ENCODE results near the gene ADGRL3.
"Not testable (repeated sequence)": the region's sequence is repeated elsewhere in the genome, so short reads cannot be mapped to it uniquely, and the experiment has no call there.

Gene ADGRL3

DNA sequence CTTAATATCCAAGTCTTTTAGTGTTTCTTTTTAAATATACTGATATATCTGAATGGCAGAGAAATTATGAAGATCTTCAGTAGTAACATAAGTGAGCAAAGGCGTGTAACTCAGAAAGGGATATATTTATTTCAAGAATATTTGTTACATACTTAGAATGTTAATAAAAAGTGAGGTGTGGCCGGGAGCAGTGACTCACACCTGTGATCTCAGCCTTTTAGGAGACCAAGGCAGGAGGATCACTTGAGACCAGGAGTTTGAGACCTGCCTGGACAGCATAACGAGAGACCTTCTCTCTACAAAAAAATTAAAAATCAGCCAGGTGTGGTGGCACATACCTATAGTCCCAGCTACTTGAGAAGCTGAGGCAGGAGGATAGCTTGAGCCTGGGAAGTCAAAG lies 651.0 kb downstream of the ADGRL3 start:
- no peak for DNase-seq

DNA sequence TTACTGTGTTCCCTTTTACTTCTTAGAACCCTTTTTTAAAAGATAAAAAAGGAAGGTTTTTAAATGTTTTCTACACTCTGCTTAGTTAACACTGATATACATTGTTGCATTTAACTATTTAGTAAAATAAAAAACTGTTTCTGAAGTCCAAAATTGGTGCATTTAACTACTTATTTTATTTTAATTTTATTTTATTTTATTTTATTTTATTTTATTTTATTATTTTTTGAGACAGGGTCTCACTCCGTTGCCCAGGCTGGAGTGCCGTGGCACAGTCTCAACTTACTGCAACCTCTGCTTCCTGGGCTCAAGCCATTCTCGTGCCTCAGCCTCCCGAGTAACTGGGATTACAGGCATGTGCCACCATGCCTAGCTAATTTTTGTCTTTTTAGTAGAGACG lies 652.0 kb downstream of the ADGRL3 start:
- DNase-seq = not testable (repeated sequence)

DNA sequence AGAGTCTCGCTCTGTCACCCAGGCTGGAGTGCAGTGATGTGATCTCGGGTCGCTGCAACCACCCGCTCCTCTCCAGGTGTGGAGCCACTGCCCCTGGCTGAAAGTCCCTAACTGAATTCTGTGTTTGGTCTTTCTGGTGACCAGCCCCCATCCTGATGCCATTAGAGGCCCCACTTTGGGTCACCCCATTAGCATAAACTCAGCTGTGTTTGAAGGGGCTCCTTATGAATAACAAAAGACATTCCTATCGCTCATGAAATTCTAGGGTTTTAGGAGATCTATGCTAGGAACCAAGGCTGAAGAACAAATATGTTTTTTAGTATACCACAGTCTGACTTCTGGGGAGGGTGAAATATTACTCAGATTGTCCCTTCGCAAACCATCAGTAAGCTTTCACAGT lies 652.9 kb downstream of the ADGRL3 start:
- no peak for DNase-seq

DNA sequence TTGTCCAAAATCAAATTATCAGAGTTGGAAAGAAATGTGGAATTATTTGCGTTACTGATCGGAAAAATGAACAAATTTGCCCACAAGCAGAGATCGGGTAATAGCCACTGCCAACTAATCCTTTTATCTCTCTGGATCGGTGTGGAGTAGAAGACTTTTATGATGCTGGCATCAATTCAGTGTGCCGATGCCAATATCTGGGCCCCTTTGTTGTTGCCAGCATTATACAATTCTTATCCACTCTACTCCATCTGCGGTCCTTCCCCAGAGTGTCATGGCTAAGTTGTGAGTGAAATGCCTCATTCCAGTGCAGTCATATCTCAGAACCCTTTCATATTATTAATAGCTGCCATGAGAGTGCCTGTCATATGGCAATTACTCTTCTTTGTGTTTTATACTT lies 660.2 kb downstream of the ADGRL3 start:
- DNase-seq = no peak

DNA sequence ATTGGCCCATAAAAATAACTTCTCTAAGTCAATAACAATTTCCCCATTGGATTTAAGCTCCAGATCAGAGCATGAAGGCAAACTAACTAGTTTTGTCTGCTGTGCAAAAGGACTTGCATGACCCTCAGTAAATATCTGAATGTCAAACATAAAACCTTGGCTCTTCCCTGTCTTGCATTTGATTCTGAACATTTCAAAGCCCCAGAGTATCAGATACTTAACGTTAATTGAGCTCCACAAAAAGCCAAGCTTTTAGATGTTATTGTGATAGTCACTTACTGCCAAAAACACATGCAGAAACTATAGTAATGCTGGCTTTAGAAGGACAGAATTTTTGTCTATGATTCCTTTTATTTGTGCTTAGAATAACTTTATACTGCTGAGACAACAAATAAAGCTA lies 664.2 kb downstream of the ADGRL3 start:
- DNase-seq = no peak

DNA sequence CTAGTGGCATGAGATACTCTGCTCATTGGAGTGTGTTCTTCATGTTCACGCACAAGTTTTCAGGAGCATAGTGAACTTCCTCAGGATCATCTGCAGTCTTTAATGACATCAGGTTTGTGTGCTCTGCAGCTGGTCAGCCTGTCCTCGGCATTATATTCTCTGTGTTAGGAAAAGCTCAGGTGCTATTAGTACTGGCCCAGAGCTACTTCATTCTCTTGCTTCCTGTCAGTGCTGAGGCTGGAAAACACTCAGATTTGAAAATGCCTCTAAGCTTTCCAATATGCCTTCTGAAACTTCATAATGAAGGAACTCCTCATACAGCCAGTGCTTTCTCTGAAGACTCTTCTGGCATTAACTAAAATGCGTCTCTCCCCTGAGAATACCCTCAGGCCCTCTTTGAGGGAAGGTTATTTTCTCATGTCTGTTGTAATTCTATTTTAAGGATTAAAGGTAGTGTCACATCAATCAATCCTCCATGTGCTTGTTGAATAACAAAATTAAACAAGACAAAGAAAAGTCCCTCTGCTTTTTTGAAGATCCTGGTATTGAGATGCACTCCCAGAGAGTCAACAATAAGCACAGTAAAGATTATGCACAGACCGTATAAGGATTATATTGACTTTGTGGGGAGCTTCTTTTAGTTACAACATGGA lies 666.4 kb downstream of the ADGRL3 start:
- no peak for DNase-seq

DNA sequence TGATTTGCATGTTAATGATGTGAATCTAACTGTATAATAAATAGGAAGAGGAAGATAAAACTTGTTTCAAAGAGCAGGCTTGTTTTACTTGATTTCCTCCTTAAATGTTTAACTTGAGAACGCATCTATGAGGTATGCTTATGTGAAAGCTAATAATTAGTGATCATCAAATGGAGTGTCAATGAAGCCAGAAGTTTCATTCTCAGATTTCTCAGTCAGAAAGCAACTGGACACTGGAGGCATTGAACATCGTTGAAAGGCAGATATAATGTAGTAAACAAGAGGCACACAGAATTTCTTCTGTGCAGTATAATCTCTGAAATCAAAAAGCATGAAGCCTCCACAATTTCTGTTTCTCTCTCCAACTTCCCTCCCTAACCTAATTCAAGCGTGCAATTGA lies 672.9 kb downstream of the ADGRL3 start:
- DNase-seq = no peak

DNA sequence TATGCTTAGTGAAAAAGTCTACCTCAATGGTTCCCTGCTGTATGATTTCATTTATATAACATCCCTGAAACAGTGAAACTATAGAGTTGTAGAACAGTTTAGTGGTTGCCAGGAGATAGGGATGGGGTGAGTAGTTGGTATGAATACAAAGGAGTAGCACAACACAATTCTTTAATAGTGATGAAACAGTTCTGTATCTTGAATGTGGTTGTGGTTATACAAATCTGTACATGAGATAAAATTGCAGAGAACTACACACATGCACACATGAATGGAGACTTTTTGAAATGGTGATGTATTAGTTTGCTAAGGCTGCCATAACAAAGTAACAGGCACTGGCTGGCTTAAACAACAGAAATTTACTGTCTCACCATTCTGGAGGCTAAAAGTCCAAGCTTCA lies 677.1 kb downstream of the ADGRL3 start:
- DNase-seq = no peak

DNA sequence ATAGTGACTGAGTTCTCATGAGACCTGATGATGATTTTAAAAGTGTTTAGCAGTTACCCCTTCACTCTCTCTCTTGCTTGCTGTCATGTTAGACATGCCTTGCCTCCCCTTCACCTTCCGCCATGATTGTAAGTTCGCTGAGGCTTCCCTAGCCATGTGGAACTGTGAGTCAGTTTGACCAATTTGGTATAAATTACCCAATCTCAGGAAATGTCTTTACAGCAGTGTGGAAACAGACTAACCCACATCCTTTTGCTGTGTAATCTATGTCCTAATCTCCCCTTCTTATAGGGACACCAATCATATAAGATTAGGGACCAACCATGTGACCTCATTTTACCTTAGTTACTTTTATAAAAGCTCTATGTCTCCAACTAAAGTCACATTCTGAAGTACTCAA lies 677.8 kb downstream of the ADGRL3 start:
- DNase-seq = no peak

DNA sequence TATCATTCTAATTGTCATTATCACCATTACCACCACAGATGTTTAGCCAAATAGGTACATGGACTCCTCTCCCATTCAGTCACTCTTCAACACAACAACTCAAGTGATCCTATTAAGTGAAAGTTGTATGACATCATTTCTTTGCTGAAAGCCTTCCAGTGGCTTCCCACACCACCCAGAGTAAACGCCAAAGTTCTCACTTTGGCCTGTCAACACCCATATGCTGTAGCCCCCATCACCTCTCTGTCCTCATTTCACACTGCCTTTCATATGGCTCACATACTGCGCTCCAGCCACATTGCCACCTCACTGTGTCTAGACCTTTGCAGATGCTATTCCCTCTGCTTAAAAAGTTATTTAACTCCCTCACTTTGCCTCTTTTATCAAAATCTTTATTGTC lies 682.3 kb downstream of the ADGRL3 start:
- DNase-seq = no peak

DNA sequence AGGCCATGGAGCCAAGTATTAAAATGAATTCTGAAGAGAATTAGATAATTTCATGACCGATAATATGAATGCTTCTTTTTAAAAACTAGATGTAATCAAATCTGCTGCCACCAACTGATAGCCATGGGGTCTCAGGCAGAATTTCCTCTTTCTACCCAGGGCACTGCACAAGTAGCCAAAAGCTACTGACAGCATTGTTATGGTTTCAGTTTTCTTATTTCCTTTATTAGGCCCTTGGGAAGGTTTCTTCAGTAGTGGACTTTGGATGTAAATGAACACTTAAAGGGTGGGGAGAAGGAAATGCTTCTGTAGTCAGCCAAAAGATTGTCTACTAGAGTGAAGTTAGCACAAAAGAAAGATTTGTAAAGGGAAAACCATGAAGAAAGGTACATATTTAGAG lies 686.0 kb downstream of the ADGRL3 start:
- no peak for DNase-seq

DNA sequence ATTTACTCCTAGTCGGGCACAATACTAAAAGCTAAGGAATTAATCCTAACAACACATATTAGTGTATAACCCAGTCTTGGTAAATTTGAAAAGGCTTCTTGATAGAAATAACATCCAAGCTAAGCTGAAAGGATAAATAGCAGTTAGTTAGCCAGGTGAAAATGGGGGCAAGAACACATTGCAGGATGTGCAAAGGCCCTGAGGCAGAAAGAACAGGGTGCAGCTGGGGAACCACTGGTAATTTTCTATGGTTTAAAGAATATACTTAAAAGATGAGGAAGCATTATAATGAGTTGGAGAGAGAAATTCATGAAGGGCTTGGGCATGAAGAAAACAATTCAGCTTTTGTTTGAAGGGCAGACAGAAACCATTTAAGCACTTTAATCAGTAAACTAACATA lies 689.0 kb downstream of the ADGRL3 start:
- DNase-seq = no peak

DNA sequence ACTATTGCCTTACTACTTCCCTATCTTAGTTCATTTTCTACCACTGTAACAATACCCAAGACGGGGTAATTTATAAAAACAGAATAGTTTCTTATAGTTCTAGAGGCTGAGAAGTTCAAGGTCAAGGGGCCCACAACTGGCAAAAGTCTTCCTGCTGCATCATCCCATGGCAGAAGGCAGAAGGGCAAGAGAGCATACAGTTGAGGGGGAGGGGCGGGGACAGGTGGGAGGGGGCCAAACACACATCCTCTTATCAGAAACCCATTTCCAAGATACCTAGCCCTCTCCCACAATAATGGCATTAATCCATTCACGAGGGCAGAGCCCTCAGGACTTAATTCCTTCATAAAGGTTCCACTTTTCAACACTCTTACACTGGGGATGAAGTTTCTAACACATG lies 690.2 kb downstream of the ADGRL3 start:
- DNase-seq = no peak

DNA sequence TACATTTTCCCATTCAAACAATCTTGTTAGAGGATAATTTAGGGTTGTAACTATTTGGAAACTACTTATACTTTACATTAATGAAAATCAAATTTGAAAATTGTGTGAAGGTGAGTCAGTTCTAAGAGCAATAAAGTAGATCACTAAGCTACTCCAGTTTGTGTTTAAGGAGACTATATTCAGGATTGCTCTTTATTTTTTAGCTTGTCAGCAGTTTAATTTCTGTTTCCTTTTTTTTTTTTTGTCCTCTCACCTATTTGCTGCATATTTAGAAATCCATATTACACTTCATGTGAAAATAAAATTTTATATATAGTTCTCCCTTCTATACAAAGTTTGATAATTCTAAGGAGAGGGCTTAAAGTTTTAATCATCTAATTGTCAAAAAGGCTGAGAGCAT lies 691.8 kb downstream of the ADGRL3 start:
- DNase-seq = no peak

DNA sequence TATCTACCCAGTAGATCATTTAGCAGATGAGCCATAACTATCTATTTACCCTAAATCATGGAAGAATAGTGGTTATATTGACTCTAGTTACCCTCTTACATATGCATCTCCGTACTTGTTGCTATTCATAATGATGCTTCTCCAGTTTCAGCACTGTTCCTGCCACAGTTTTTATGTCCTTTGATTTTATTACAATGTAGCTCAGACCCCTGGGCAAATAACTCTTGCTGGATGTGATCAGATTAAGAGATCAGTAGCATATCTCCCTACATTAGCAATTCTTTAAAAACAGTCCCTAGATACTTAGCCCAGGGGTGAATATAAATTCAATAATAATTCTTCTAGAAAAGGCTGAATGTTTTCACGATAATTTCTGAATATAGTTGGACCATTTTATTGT lies 696.5 kb downstream of the ADGRL3 start:
- no peak for DNase-seq

DNA sequence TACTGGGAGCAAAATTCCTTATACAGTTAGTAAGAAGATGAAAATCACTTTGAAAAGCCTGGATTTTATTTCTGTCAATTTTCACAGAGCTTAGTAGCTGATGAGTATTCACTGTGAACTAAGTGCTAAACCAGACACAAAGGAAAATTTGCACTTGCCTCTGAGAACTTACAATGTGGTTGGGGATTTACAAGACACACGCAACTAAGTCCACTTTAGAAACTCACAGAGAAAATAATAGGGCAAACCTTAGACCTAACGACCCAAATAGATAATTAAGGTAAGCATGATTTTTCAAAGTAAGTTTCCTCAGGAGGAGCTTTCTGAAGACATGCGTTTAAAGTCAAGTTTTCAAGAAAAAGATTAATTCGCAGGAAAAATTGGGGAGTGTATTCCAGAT lies 708.9 kb downstream of the ADGRL3 start:
- DNase-seq = no peak

DNA sequence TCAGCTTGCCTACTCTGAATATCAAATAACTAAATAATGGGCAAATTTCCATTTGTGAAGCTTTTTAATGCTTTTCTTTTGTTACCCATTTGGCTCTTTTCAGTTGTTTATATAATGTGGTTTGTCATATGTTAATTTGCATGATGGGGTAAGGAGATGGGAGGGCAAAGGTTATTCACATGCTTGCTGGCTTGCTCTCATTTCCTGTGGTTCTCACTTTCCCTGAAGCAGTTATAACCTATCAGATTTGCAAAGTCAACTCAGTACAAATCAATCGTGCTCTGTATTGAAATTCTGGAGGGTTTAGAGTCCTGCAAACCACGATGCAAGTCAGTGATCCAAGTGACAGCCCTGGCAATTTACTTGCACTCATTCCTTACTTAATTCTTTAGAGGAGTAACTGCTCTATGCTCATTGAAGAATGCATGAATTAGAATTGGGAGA lies 711.2 kb downstream of the ADGRL3 start:
- no peak for DNase-seq

DNA sequence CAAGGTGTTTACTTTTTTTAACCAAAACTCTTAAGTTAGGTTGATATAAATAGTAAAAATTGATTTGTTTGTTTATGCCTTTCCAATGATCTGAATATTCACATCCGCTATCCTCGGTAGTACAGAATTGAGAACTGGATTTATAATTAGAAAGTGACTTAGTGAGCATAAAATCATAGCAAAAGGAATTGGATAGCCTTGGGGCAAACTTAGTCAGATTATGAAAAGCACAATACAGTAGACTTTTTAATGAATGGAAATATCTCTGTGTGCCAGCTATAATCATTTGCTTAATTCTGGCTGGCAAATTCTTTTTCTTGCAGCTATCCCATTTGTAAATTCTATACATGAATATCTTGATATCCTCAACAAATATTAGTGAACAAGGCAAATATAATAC lies 713.5 kb downstream of the ADGRL3 start:
- DNase-seq = no peak

DNA sequence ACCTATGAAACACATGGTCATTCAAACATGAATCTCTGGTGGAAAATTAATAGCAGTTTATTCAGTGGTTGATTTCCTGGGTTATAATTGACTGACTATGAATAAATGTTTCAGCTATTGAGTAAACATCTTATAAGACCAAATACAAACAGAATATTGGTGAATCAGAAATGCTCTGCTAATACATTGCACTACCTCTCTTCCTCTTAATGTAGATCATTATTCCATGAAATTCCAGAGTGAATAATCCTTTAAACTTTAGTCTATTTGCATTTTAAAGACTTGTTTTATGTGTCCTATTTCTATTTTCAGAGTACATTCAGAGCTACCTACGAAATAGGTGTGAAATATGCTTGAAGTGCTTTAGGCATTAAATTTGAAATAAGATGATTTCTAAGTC lies 715.4 kb downstream of the ADGRL3 start:
- DNase-seq = no peak

DNA sequence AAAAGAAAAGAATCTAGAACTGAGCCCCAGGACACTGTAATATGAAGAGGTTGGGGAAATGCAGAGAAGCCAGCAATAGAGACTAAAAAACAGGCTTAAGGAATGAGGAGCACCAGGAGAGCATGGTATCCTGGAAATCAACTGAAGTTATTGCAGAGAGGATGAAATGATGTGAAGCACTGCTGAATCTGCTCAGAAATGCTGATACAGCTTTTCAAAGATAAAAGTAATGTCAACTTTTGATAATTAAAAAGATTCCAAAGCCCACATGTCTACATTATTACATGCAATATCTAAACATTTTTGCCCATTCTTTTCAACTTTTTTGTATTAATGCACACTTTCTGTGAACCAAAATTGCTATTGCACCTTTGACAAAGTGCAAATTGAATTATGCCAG lies 718.4 kb downstream of the ADGRL3 start:
- no peak for DNase-seq

DNA sequence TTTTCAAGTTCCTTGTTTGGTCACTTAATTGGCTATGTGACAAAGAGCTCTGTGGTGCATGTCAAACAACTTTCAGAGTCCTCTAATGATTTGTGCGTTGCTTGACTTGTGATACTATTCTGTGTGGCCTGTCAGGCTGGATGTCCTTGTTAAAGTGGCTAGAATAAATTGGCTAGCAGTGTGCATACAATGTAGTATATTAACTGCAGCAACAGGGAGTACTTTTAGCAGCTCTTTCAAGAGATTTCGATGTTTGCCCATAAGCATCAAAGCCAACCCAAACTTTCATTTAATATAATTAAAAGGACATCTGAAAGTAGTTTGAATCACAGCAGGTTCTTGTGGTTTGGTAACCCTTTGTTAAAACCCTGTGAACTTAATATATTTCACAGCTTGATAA lies 718.9 kb downstream of the ADGRL3 start:
- DNase-seq = no peak

DNA sequence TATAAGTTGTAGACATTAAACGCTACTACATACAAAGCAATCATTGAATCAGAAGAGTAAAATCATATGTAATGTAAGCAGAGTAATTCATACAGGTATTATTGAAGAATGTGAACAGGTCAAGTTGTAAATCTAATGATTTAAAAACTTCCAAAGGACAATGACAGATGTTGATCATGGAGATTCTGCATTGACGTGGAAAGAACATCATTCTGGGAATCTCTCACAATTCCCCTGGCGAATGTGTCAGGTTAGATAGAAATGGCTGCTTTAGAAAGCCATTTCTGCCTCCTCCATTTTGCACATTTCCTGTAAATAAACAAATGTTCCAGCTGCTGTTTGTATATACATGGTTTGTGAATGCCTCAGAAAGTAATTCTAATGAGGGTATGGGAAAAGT lies 719.4 kb downstream of the ADGRL3 start:
- no peak for DNase-seq

DNA sequence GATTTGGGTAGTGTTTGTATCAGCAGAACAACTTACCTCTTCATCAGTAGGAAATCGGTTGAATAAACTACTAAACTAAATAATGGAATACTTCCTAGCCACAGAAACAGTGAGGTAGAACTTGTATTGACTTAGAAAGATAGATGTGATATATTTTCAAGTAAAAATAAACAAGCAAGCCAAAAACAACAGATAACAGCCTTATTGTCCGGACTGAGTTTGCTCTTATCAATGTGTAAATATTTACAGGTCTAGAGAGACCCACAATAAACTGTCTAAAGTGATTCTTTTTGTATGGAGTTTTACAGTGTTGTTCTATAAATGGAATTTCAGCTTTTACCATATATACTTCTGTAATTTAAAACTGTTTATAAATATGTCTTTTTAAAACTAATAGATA lies 721.8 kb downstream of the ADGRL3 start:
- DNase-seq = no peak

DNA sequence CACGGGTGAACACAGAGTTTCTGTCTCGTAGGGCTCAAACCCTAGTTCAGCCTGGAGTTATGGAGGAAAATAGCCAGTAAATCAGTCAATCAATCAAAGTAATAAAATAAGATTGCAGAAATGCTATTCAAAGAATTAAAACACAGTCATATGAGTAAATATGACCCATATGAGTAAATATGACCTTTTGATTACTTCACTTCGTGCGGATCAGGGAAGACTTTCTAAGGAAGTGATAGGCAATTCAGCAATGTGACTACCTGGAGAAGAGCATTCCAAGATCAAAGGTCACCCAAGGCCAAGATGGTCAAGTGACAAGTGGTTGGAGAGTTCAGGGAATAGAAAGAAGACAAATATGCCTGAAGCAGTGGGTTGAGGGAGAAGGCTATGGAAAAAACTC lies 722.6 kb downstream of the ADGRL3 start:
- DNase-seq = no peak

DNA sequence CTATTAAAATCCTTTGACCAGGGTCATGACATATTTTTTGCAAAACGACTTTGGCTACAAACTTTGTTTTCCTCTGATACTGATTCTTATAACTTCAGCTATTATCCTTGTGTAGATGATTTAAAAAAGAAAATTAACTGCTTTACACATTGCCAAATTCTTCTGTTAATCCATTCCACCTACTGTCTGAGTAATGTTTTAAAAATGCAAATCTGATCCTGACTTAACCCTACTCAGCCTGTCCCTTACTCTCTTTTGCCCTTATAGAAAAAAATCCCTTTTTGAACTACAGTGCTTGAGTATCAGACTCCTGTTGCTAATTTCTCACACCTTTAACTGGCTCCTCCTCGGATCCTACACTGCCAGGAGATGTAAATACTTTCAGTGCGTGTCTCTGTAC lies 723.1 kb downstream of the ADGRL3 start:
- DNase-seq = no peak

DNA sequence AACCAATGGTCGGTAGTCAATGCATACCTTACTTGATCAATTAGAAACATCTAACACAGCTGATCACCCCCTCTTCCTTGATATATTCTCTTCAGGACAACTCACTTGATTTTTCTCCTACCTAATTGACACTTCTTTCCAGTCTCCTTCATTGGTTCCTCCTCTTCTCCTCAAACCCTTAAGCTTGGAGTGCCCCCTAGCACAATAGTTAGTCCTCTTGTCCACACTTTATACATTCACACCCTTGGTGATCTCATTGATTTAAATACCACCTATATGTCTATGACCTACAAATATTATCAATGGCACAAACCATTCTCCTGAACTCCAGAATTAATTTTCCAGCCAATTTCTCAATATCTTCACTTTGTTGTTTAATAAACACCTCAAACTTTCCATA lies 724.0 kb downstream of the ADGRL3 start:
- DNase-seq = no peak
